Prostate gland (tissue), 2 donors: Measurements from ENCODE around the gene GDF2. TPM values are rescaled to one million over a fixed set of nuclear protein-coding genes. Genes with fewer than 3 reads are reported as not detected.

Source experiments
- DNase-seq: peaks from one replicate; pipeline ENCODE4 v3.0.0-alpha.2; 2019; ENCODE audit warnings: low spot score
- H3K27ac ChIP-seq, 2 donors: fragments of 200-600 bp; sonication (generic); 2 replicates each; pipeline ENCODE4 v1.5.1; 2017 to 2019
- H3K27me3 ChIP-seq: fragments of 200-600 bp; sonication (generic); replicated peaks from 2 replicates; pipeline ENCODE4 v1.5.1; 2019; ENCODE audit not compliant: insufficient read depth
- H3K36me3 ChIP-seq, 2 donors: fragments of 200-600 bp; sonication (generic); 1 replicate in 1 of 2; 2 replicates in 1 of 2; pipeline versions ENCODE4 v1.5.1 to v1.8.1; 2017 to 2019
- H3K4me1 ChIP-seq: fragments of 200-600 bp; sonication (generic); replicated peaks from 2 replicates; pipeline ENCODE4 v1.5.1; 2019
- H3K4me3 ChIP-seq, 2 donors: fragments of 200-600 bp; sonication (generic); 2 replicates each; pipeline ENCODE4 v1.5.1; 2017 to 2019
- H3K9me3 ChIP-seq: fragments of 200-600 bp; sonication (generic); 2 replicates; pipeline ENCODE4 v1.5.1; 2017
- CTCF ChIP-seq, 4 experiments: fragments of 200-600 bp in 2 of 4; fragments of 450-650 bp in 2 of 4; sonication (generic) in 2 of 4; IDR thresholded peaks; 1 replicate in 3 of 4; 2 replicates in 1 of 4; pipeline ENCODE4 v1.5.1; 2016 to 2019; ENCODE audit warnings: antibody characterized with exemption in 4 of 4, mild to moderate bottlenecking in 2 of 4, moderate library complexity in 2 of 4
- POLR2A ChIP-seq: fragments of 450-650 bp; IDR thresholded peaks from one replicate; pipeline ENCODE4 v1.6.1; 2016; ENCODE audit warnings: antibody characterized with exemption, mild to moderate bottlenecking
- POLR2AphosphoS5 ChIP-seq: sonication (generic); formaldehyde crosslinking; IDR thresholded peaks from one replicate; pipeline ENCODE4 v1.6.1; 2017; ENCODE audit warnings: antibody characterized with exemption
- WGBS: methylation state at CpG from one replicate; pipeline ENCODE4 v1.1.5; 2018; 5-methylcytosine and 5-hydroxymethylcytosine counted together
- intact Hi-C: fragments of 100-400 bp; cut with DNase I; formaldehyde crosslinking; loops from one replicate; pipeline ENCODE4 v1.14.2; 2022
- total RNA-seq, 2 donors: library from RNA; depleted of rRNA; stranded (reverse); fragments of >200 nt; gene quantifications; one replicate each; pipeline ENCODE4 v1.1.0, GENCODE V29; 2016

GDF2 gene
- total RNA-seq, 2 donors from 2014 or later: not detected

- 62% methylated on average over 3 of the region's 3 CpGs for WGBS
- DNase-seq: no peak
- Histone ChIP-seq H3K9me3 (no peaks in the 10 kb centered on the region), H3K4me1 (no peaks in the 10 kb centered on the region), H3K27ac (no peak overlapping the region), H3K36me3 (no peaks in the 10 kb centered on the region), H3K27me3 (no peaks in the 10 kb centered on the region), H3K4me3 (no peak overlapping the region)
- TF ChIP-seq POLR2AphosphoS5: no peak
- no peak for TF ChIP-seq CTCF (IDR thresholded peaks at IDR 0.05)
- TF ChIP-seq POLR2A: no peak
- intact Hi-C loops: no loop called here
Observed at GRCh38 chr10:47332946-47333345, 10.7 kb downstream of the GDF2 start.

GRCh38 chr10:47333532-47333931 lies 11.3 kb downstream of the GDF2 start:
- Histone ChIP-seq H3K27me3 (no peaks in the 10 kb centered on the region), H3K4me1 (no peaks in the 10 kb centered on the region), H3K9me3 (no peaks in the 10 kb centered on the region), H3K27ac (no peak overlapping the region), H3K4me3 (no peak overlapping the region), H3K36me3 (no peaks in the 10 kb centered on the region)
- no peak for TF ChIP-seq CTCF (IDR thresholded peaks at IDR 0.05)
- TF ChIP-seq POLR2AphosphoS5: no peak
- TF ChIP-seq POLR2A: no peak
- intact Hi-C loops: no loop called here
- WGBS: 93% methylated on average over 6 of the region's 6 CpGs
- DNase-seq: no peak

GRCh38 chr10:47334466-47335295 lies 12.4 kb downstream of the GDF2 start:
- 85% methylated on average over 8 of the region's 8 CpGs for WGBS
- DNase-seq: no peak
- H3K27me3 ChIP-seq: no peaks in the 10 kb centered on the region
- intact Hi-C loops: no loop called here
- H3K27ac ChIP-seq: no peak overlapping the region
- no peaks in the 10 kb centered on the region for H3K36me3 ChIP-seq
- TF ChIP-seq POLR2A (no peak), POLR2AphosphoS5 (no peak), CTCF (IDR thresholded peaks at IDR 0.05) (no peak)
- H3K9me3 ChIP-seq: no peaks in the 10 kb centered on the region
- no peaks in the 10 kb centered on the region for H3K4me1 ChIP-seq
- no peak overlapping the region for H3K4me3 ChIP-seq

GRCh38 chr10:47335906-47336305 lies 13.7 kb downstream of the GDF2 start:
- WGBS: 96% methylated on average over 3 of the region's 5 CpGs
- H3K4me1 ChIP-seq: no peaks in the 10 kb centered on the region
- no peaks in the 10 kb centered on the region for H3K36me3 ChIP-seq
- no peaks in the 10 kb centered on the region for H3K9me3 ChIP-seq
- TF ChIP-seq POLR2A: no peak
- no peak for TF ChIP-seq POLR2AphosphoS5
- TF ChIP-seq CTCF (IDR thresholded peaks at IDR 0.05): no peak
- intact Hi-C loops: no loop called here
- H3K27ac ChIP-seq: no peak overlapping the region
- H3K27me3 ChIP-seq: no peaks in the 10 kb centered on the region
- DNase-seq: no peak
- no peak overlapping the region for H3K4me3 ChIP-seq
